NCI-H1694 (cell line): Measurements from ENCODE around the gene IL18R1.

ENCODE experiments used
- DNase-seq: peaks from one replicate; lab custom pipeline; 2025; lab: John Stamatoyannopoulos, UW

IL18R1 gene

GRCh38 chr2:102345329-102345920, 10.2 kb upstream of the IL18R1 start:
- no peak for DNase-seq

- DNase-seq, result no peak
Observed at GRCh38 chr2:102346381-102347130, 9.0 kb upstream of the IL18R1 start.

- no peak for DNase-seq
Observed at GRCh38 chr2:102350137-102350793, 5.3 kb upstream of the IL18R1 start.

- DNase-seq, result no peak
Observed at GRCh38 chr2:102356381-102356712, 751 bp downstream of the IL18R1 start.

GRCh38 chr2:102356741-102357140, 1.1 kb downstream of the IL18R1 start:
- DNase-seq, result no peak

- DNase-seq, result no peak
Observed at GRCh38 chr2:102357937-102358336, 2.3 kb downstream of the IL18R1 start.

- DNase-seq, result no peak
Observed at GRCh38 chr2:102358496-102358895, 2.9 kb downstream of the IL18R1 start.

- no peak for DNase-seq
Observed at GRCh38 chr2:102359527-102359926, 3.9 kb downstream of the IL18R1 start.

GRCh38 chr2:102361632-102362241, 6.1 kb downstream of the IL18R1 start:
- DNase-seq, result no peak

- DNase-seq, result no peak
Observed at GRCh38 chr2:102365763-102366162, 10.2 kb downstream of the IL18R1 start.

GRCh38 chr2:102366406-102367112, 11.0 kb downstream of the IL18R1 start:
- DNase-seq, result no peak

GRCh38 chr2:102367331-102367971, 11.9 kb downstream of the IL18R1 start:
- DNase-seq, result no peak

GRCh38 chr2:102368461-102369109, 13.0 kb downstream of the IL18R1 start:
- no peak for DNase-seq

GRCh38 chr2:102369866-102370265, 14.3 kb downstream of the IL18R1 start:
- DNase-seq, result no peak

- no peak for DNase-seq
Observed at GRCh38 chr2:102376052-102376591, 20.5 kb downstream of the IL18R1 start.

GRCh38 chr2:102383722-102384121, 28.1 kb downstream of the IL18R1 start:
- no peak for DNase-seq

- DNase-seq, result no peak
Observed at GRCh38 chr2:102385522-102385921, 29.9 kb downstream of the IL18R1 start.

- DNase-seq, result no peak
Observed at GRCh38 chr2:102386004-102386403, 30.4 kb downstream of the IL18R1 start.

GRCh38 chr2:102386867-102387541, 31.4 kb downstream of the IL18R1 start:
- no peak for DNase-seq

GRCh38 chr2:102387763-102388546, 32.4 kb downstream of the IL18R1 start:
- no peak for DNase-seq
